ENCODE data around the gene TIFAB.

The TIFAB gene

DNA sequence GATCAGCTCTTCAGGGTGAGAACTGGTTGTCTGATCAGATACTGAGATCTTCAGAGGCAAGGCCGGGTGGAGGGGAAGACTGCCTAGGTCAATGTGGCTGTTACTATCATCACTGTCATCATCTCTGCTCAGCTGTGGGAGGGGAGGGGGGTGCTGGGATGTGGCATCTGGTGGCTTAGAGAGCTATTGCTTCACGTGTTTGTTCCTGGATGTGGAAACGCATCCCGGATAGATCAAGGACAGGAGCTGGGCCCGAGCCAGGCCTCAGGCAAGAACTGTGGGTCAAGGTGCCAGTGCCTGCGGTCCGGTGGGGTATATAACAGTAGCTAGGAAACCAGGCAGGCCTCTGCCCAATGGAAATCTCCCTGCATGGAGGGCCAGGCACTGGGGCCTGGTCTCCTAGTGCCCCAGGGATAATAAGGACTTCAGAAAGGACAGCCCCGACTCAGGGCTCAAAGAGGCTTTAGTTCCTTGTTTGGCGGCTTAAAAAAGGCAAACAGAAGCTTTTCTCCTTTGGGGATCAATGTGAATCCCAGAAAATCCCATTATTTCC lies 30.3 kb upstream of the TIFAB start:
- POLR2A ChIA-PET, result no interaction called here
- CTCF ChIA-PET, result interaction anchor here (1.4 to 3.1 kb wide), 2 partner anchors 17 to 79 kb away, joined by 3 to 10 read pairs; no protein-coding TSS in a partner anchor
- DNase-seq (ENCODE audit: extremely low spot score), result no peak
- TF ChIP-seq, protein P1, sequence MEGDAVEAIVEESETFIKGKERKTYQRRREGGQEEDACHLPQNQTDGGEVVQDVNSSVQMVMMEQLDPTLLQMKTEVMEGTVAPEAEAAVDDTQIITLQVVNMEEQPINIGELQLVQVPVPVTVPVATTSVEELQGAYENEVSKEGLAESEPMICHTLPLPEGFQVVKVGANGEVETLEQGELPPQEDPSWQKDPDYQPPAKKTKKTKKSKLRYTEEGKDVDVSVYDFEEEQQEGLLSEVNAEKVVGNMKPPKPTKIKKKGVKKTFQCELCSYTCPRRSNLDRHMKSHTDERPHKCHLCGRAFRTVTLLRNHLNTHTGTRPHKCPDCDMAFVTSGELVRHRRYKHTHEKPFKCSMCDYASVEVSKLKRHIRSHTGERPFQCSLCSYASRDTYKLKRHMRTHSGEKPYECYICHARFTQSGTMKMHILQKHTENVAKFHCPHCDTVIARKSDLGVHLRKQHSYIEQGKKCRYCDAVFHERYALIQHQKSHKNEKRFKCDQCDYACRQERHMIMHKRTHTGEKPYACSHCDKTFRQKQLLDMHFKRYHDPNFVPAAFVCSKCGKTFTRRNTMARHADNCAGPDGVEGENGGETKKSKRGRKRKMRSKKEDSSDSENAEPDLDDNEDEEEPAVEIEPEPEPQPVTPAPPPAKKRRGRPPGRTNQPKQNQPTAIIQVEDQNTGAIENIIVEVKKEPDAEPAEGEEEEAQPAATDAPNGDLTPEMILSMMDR (IDR thresholded peaks at IDR 0.05; ENCODE audit: control extremely low read depth, extremely low read depth, low read depth, missing control alignments), result no peak

DNA sequence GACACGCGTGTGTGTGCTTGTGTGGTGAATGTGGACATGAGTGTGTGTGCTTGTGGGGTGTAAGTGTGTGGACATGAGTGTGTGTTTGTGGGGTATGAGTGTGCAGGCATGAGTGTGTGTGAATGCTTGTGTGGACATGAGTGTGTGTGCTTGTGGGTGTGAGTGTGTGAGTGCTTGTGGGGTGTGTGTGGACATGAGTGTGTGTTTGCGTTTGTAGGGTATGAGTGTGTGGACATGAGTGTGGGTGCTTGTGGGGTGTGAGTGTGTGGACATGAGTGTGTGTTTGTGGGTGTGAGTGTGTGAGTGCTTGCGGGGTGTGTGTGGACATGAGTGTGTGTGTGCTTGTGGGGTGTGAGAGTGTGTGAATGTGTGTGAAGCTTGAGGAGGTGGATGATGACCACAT lies 29.8 kb upstream of the TIFAB start:
- POLR2A ChIA-PET, result no interaction called here
- CTCF ChIA-PET, result interaction anchor here (1.4 to 3.1 kb wide), 2 partner anchors 16 to 79 kb away, joined by 3 to 10 read pairs; no protein-coding TSS in a partner anchor
- TF ChIP-seq, protein P1 (IDR thresholded peaks at IDR 0.05; ENCODE audit: control extremely low read depth, extremely low read depth, low read depth, missing control alignments), result no peak

DNA sequence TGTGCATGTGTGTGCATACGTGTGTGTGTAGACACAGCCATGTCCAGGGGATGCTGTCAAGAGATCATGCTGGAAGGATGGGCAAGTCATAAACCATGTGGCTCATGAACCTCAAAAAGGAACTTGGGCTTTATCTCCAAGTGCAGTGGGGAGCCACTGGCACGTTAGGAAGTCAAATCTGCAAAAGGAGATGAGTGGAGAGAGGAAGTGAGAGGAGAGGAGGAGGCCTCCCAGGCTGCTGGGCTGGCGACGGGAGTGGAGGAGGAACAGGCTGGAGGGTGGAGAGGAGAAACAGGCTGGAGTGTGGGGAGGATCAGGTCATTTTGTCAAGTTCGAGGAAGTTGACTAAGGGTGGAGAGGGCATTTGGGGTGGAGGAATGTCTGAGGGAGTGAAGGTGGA lies 29.2 kb upstream of the TIFAB start:
- ChIA-PET CTCF (interaction anchor here (30.0 kb wide), 1 partner anchor 78 kb away, joined by 914 read pairs; no protein-coding TSS in a partner anchor), POLR2A (no interaction called here)
- no peak for DNase-seq (ENCODE audit: extremely low spot score)
- TF ChIP-seq, protein P1 (IDR thresholded peaks at IDR 0.05; ENCODE audit: control extremely low read depth, extremely low read depth, low read depth, missing control alignments), result no peak

More for the DNA sequence above, 29.8 kb upstream of the TIFAB start:
- DNase-seq (ENCODE audit: extremely low spot score), result no peak

DNA sequence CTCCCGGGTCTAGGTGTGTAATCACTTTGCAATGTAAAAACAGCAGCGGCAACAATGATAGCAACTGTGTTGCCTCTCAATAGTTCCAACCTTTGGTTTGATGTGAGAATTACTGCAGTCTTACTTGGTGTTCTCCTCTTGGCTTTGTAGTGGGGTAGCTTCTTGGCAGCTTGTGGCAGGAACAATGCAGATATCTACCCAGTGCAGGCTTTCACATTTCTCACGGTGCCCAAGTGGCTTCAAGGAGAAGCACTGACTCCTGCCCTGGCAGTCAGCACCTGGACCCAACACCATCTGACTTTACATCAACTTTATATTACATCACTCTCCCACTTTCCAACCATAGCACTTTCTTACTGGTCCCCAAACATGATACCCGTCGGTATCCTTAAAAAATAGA lies 28.4 kb upstream of the TIFAB start:
- DNase-seq (ENCODE audit: extremely low spot score), result no peak
- TF ChIP-seq, protein P1 (IDR thresholded peaks at IDR 0.05; ENCODE audit: control extremely low read depth, extremely low read depth, low read depth, missing control alignments), result no peak

DNA sequence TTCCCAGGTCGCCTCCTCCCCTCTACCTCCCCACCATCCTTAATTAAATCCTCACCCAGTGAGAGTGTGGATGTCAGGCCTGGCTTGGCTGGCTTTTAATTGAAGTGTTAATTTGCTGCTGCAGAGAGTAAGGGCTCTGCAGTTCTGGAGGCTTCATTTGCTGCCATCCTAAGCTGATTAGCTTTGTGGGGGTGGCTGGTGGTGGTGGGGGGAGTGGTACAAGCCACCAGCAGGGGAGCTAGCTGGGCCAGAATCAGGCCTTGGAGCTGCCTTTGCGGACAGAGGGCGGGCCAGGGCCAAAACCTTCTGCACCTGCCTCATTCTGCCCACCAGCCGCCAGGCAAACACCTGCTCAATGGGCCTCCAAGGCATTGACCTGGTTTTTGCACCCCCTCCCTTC lies 26.8 kb upstream of the TIFAB start:
- DNase-seq (ENCODE audit: extremely low spot score), result no peak
- TF ChIP-seq, protein P1 (IDR thresholded peaks at IDR 0.05; ENCODE audit: control extremely low read depth, extremely low read depth, low read depth, missing control alignments), result no peak
- CTCF ChIA-PET, result interaction anchor here (3.2 to 30.0 kb wide), 2 partner anchors 13 to 80 kb away, joined by 22 to 914 read pairs; no protein-coding TSS in a partner anchor
- POLR2A ChIA-PET, result no interaction called here

More for the DNA sequence above, 28.4 kb upstream of the TIFAB start:
- CTCF ChIA-PET, result interaction anchor here (0.5 to 30.0 kb wide), 6 partner anchors 14 to 78 kb away, joined by 3 to 914 read pairs (median 6); no protein-coding TSS in a partner anchor
- POLR2A ChIA-PET, result no interaction called here

DNA sequence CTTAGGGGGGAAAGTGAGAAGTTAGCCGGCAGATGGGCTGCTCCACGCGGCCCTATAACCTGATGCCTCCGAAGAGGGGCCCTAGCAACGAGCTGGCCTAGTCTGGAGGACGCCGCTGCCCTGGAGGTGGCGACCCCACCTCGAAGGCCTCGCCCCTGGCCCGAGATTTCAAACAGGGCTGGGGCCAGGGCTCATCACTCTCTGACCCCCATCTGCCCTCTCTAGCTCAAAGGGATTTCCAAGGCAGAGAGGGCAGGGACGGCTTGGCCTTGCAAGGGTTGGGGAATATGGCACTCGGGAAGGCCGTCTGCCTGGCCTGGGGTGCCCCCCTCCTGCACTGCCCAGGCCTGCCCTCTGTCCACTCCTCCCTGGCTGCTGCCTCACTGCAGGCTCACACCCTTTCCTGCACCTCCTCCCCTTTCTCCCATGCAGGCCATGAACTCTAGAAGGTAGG lies 25.5 kb upstream of the TIFAB start:
- no peak for DNase-seq (ENCODE audit: extremely low spot score)
- TF ChIP-seq, protein P1 (IDR thresholded peaks at IDR 0.05; ENCODE audit: control extremely low read depth, extremely low read depth, low read depth, missing control alignments), result no peak
- POLR2A ChIA-PET, result no interaction called here
- CTCF ChIA-PET, result interaction anchor here (1.2 to 30.0 kb wide), 3 partner anchors 10 to 81 kb away, joined by 3 to 914 read pairs (median 22); no protein-coding TSS in a partner anchor
